Prostate gland (tissue), 2 donors: ENCODE measurements around the gene DNAJB8.

Experiments used
- CTCF ChIP-seq, 4 experiments: fragments of 200-600 bp in 2 of 4; fragments of 450-650 bp in 2 of 4; sonication (generic) in 2 of 4; IDR thresholded peaks; 1 replicate in 3 of 4; 2 replicates in 1 of 4; pipeline ENCODE4 v1.5.1; 2016 to 2019; ENCODE audit warnings: antibody characterized with exemption in 4 of 4, mild to moderate bottlenecking in 2 of 4, moderate library complexity in 2 of 4
- POLR2A ChIP-seq: fragments of 450-650 bp; IDR thresholded peaks from one replicate; pipeline ENCODE4 v1.6.1; 2016; ENCODE audit warnings: antibody characterized with exemption, mild to moderate bottlenecking
- POLR2AphosphoS5 ChIP-seq: sonication (generic); formaldehyde crosslinking; IDR thresholded peaks from one replicate; pipeline ENCODE4 v1.6.1; 2017; ENCODE audit warnings: antibody characterized with exemption

DNA sequence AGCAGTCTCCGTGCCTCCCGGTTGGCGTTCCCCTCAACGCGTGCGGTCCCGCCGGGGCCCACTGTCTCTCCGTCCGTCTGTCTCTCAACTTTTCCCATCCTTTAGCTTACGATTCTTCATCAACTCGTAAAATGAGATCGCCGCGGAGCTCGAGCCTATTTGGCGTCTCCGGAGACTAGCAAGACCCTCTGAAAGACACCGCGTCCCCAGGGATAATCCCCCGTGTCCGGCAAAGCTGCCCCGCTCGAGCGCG, 22.9 kb upstream of the DNAJB8 start:
- TF ChIP-seq CTCF (IDR thresholded peaks at IDR 0.05) = no peak
- TF ChIP-seq POLR2A = no peak
- TF ChIP-seq POLR2AphosphoS5 = no peak
